ENCODE measurements around the gene IRF5. TPM values are rescaled to one million over a fixed set of nuclear protein-coding genes. Genes with fewer than 3 reads are reported as not detected.

Gene IRF5
- total and polyA plus RNA-seq, 4 donors = 4.3 to 6.2 (median 4.5) TPM

DNA sequence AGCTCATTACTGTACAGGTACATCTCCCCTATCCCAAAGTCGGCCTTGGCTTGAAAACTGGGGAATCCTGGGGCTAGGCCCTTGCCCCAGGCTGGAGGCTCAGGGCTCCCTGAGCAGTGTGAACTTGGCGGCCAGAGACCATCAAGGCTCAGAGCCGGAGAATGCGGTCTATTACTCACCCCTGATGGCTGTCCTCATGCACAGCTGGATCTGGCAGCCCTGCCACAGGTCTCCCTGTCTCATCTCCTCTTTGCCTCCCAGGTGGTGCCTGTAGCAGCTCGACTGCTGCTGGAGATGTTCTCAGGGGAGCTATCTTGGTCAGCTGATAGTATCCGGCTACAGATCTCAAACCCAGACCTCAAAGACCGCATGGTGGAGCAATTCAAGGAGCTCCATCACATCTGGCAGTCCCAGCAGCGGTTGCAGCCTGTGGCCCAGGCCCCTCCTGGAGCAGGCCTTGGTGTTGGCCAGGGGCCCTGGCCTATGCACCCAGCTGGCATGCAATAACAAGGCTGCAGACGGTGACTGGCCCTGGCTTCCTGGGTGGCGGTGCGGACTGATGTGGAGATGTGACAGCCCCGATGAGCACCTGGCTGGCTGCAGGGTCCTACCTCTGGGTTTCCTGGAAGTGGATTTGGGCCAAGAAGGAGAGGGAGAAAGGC, 10.7 kb downstream of the IRF5 start:
- peaks cover 0 to 16% (median 6%) of the 10 kb centered on the region in 4 donors for H3K36me3 ChIP-seq (ENCODE audit: control insufficient read depth in 4 of 4, insufficient read depth in 3 of 4, low read depth in 1 of 4, low read length in 3 of 4)
- no peak for DNase-seq (ENCODE audit: low spot score)

More for the DNA sequence above, 10.7 kb downstream of the IRF5 start:
- 78% methylated on average over 12 of the region's 12 CpGs for WGBS
- no peaks in the 10 kb centered on the region for H3K9me3 ChIP-seq (ENCODE audit: control insufficient read depth in 4 of 4, low read length in 3 of 4)
- H3K4me1 ChIP-seq (ENCODE audit: control insufficient read depth in 4 of 4, insufficient read depth in 4 of 4, low read length in 3 of 4) = no peaks in the 10 kb centered on the region
- no peak overlapping the region for H3K27ac ChIP-seq (ENCODE audit: low read depth in 1 of 2, low read length in 2 of 2)
- H3K9ac ChIP-seq (ENCODE audit: low read depth in 1 of 2, low read length in 2 of 2) = no peak overlapping the region
- H3K4me3 ChIP-seq (ENCODE audit: low read depth in 1 of 3, low read length in 3 of 3) = no peak overlapping the region
- no peaks in the 10 kb centered on the region for H3K27me3 ChIP-seq (ENCODE audit: control insufficient read depth in 4 of 4, insufficient read depth in 4 of 4, low read length in 3 of 4)
- TF ChIP-seq, protein P1, sequence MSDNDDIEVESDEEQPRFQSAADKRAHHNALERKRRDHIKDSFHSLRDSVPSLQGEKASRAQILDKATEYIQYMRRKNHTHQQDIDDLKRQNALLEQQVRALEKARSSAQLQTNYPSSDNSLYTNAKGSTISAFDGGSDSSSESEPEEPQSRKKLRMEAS (IDR thresholded peaks at IDR 0.05) = no peak
- TF ChIP-seq JUND (IDR thresholded peaks at IDR 0.05) (no peak), REST (IDR thresholded peaks at IDR 0.05) (no peak), HNF4G (IDR thresholded peaks at IDR 0.05) (no peak), FOXA2 (IDR thresholded peaks at IDR 0.05) (no peak), FOXA1 (IDR thresholded peaks at IDR 0.05) (no peak), SP1 (IDR thresholded peaks at IDR 0.05) (no peak), RAD21 (IDR thresholded peaks at IDR 0.05) (no peak), EGR1 (IDR thresholded peaks at IDR 0.05; ENCODE audit: low read depth in 2 of 2) (no peak), HNF4A (conservative IDR thresholded peaks at IDR 0.05) (no peak), RXRA (IDR thresholded peaks at IDR 0.05) (no peak), TAF1 (conservative IDR thresholded peaks at IDR 0.05) (no peak), YY1 (IDR thresholded peaks at IDR 0.05) (no peak)
- TF ChIP-seq, protein P2, sequence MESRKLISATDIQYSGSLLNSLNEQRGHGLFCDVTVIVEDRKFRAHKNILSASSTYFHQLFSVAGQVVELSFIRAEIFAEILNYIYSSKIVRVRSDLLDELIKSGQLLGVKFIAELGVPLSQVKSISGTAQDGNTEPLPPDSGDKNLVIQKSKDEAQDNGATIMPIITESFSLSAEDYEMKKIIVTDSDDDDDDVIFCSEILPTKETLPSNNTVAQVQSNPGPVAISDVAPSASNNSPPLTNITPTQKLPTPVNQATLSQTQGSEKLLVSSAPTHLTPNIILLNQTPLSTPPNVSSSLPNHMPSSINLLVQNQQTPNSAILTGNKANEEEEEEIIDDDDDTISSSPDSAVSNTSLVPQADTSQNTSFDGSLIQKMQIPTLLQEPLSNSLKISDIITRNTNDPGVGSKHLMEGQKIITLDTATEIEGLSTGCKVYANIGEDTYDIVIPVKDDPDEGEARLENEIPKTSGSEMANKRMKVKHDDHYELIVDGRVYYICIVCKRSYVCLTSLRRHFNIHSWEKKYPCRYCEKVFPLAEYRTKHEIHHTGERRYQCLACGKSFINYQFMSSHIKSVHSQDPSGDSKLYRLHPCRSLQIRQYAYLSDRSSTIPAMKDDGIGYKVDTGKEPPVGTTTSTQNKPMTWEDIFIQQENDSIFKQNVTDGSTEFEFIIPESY (IDR thresholded peaks at IDR 0.05) = no peak
- TF ChIP-seq, protein P3, sequence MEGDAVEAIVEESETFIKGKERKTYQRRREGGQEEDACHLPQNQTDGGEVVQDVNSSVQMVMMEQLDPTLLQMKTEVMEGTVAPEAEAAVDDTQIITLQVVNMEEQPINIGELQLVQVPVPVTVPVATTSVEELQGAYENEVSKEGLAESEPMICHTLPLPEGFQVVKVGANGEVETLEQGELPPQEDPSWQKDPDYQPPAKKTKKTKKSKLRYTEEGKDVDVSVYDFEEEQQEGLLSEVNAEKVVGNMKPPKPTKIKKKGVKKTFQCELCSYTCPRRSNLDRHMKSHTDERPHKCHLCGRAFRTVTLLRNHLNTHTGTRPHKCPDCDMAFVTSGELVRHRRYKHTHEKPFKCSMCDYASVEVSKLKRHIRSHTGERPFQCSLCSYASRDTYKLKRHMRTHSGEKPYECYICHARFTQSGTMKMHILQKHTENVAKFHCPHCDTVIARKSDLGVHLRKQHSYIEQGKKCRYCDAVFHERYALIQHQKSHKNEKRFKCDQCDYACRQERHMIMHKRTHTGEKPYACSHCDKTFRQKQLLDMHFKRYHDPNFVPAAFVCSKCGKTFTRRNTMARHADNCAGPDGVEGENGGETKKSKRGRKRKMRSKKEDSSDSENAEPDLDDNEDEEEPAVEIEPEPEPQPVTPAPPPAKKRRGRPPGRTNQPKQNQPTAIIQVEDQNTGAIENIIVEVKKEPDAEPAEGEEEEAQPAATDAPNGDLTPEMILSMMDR (IDR thresholded peaks at IDR 0.05; ENCODE audit: low read depth, low read length, missing input control) = no peak
- TF ChIP-seq, protein P4, sequence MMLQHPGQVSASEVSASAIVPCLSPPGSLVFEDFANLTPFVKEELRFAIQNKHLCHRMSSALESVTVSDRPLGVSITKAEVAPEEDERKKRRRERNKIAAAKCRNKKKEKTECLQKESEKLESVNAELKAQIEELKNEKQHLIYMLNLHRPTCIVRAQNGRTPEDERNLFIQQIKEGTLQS (IDR thresholded peaks at IDR 0.05) = no peak

Data from liver (tissue), 9 donors.